T-helper 9 cell (primary cell): Measurements from ENCODE around the gene MFF.
"Not testable (repeated sequence)": the region's sequence is repeated elsewhere in the genome, so short reads cannot be mapped to it uniquely, and the experiment has no call there.

Source experiments
- DNase-seq: peaks from one replicate; pipeline ENCODE4 v3.0.0-alpha.2; 2020

MFF gene

DNA sequence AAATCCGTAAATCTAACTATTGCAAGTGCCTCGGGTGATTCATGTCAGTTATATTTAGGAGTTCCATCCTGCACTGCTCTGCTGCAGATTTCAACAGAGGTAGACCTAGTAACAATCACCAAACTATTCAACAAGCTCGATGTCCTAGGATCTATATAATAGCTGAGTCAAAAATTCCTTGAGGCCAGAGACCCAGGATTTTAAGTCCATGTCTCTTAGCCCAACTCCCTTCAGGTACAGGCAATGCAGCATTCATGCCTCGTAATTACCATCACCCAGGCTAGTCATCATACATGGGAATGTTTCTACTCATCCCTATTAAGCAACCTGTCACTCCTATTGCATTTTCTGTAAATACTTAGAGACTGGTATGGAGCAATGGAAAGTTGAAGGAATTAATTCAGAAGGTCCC is 53.3 kb downstream of the MFF start:
- no peak for DNase-seq

DNA sequence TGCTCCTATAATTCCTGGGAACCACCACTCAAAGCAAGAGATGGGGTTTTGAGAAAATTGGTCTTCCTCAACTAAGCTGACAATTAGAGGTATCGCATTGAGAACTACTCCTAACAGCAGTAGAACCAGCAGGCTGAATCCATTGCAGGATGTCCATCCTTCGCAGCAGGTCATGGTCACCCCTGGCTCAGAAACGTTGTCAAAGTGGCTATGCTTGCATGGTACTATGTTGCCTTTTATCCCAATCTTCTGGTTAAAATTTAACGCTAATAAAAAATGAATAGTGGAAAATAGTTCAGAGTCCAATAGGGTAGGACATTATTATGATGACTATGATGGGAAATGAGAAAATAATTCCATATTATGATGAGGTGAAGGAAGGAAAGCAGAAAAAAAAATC is 54.0 kb downstream of the MFF start, which contains the start of gene TM4SF20:
TSS of gene TM4SF20 (minus strand) at position 212 of the 400 bp plus-strand sequence. CDS start at position 174, 38 bp downstream.
- no peak for DNase-seq

DNA sequence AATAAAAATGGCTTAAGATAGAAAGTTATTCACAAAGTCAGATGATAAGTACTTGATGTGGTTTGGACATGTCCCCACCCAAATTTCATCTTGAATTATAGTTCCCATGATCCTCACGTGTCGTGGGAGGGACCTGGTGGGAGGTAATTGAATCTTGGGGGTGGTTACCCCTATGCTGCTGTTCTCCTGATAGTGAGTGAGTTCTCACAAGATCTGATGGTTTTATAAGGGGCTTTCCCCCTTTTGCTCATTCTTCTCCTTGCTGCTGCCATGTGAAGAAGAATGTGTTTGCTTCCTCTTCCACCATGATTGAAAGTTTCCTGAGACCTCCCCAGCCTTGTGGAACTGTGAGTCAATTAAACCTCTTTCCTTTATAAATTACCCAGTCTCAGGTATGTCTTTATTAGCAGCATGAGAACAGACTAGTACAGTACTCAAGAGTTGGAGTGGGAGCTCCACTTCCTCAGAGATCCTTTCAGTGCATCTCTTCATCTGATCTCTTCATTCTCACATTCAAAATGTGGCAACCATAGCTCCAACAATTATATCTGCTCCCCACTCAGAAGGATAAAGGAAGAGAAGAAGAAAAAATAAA is 57.3 kb downstream of the MFF start:
- DNase-seq: not testable (repeated sequence)

DNA sequence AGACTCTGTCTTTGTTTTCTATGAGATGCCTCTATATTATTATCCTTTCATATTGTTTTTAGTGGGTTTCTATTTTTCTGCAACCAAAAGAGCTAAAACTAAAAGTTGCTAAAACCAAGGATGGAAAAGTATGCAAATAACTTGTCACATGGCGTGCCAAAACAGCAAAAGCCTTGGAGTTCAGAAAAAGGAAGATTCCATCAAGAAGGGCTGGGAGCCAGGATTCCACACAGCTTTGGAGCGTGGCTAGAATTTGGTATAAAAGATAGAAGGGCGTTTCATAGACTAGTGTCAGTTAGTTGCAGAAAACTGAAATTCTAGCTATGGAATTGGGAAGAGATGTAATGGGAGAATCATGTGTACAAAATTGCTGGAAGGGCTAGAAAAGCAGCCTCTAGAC is 58.6 kb downstream of the MFF start:
- DNase-seq: no peak

DNA sequence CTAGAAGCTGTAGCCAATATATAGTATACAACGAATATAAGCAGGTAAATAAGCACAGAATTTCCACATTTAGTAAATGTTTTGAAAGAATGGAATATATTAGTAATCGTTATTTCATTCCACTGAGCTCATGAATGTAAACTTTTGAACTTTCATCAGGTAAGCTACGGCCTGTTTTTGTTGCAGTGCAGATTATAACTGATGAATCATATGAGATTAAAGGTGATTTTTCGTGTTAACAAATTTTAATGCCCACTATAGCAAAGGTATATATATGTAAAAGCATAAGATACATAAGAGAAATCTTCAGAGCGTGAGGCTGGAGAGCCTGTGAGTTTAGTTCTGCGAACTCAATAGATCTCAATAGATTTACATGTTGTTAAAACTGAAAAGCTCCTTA is 61.6 kb downstream of the MFF start:
- no peak for DNase-seq

DNA sequence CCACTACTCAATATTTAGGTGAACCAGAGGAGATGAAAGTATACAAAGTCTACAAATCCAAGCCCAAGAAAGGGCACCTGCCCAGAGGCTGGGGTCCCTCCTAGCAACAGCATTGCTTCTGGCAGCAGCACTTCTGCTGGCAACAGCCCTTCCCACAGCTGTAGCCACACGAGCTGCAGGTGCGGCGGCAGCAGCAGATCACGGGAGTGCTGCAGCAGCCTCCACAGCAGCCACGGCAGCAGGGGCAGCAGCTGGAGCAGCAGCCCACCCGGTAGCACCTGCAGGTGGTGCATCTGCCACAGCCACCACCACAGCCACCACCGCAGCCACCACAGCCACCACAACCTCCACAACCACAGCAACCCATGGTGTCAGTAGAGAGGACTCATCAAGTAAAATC is 62.5 kb downstream of the MFF start, which contains the start of gene SCYGR1:
TSS of gene SCYGR1 (minus strand) at position 367 of the 400 bp plus-strand sequence. CDS start at position 367, 0 bp downstream.
- not testable (repeated sequence) for DNase-seq

DNA sequence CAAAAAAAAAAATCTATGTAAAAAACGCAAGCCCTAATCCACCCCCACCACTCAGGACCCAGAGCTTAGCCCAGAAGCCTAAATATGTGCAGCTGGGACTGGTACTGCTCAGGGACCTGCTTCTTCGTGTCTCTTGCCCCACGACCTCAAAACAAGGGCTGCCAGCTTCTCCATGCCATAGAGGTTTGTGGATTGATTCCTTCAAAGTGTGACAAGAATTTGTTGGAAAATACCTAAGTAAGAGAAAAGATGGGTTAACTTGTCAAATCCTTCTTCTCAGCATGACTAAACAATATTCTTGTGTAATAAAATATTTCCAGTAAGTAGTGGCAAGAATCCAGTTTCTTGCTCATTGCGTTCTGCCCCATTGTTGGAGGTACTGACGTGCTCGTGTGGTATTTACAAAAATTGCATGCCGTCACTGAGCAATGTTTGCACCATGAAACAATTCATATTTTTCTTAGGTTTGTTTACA is 63.5 kb downstream of the MFF start:
- no peak for DNase-seq

DNA sequence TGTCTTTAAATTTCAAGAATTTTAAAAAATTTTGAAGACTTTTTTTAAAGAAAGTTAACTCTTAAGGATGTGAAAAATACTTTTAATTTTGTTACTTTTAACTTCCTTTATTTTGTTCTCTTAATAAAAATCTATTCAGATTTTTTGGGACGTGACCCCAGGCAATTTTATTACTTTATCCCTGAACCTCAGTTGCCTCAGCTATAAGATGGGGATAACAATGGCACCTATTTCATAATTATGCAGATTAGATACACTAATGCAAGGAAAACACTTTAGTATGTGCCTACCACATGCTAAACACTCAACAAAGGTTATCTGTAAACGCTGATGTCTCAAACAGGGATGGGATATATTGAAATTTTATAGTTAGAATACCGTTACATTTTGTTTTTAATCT is 64.2 kb downstream of the MFF start:
- DNase-seq: no peak

DNA sequence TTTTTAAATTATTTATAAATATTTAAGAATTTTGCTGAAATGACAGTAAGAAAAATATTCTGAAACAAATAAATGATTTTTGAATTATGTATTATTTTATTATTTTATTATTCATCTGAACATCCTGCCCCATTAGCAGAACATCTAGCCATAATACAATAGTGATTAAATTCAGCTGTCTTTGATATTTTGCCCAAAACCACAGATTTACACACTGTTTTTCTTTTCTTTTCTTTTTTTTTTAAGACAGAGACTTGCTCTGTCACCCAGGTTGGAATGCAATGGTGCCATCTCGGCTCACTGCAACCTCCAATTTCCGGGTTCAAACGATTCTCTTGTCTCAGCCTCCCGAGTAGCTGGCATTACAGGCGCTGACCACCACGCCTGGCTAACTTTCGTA is 64.6 kb downstream of the MFF start:
- DNase-seq: no peak

DNA sequence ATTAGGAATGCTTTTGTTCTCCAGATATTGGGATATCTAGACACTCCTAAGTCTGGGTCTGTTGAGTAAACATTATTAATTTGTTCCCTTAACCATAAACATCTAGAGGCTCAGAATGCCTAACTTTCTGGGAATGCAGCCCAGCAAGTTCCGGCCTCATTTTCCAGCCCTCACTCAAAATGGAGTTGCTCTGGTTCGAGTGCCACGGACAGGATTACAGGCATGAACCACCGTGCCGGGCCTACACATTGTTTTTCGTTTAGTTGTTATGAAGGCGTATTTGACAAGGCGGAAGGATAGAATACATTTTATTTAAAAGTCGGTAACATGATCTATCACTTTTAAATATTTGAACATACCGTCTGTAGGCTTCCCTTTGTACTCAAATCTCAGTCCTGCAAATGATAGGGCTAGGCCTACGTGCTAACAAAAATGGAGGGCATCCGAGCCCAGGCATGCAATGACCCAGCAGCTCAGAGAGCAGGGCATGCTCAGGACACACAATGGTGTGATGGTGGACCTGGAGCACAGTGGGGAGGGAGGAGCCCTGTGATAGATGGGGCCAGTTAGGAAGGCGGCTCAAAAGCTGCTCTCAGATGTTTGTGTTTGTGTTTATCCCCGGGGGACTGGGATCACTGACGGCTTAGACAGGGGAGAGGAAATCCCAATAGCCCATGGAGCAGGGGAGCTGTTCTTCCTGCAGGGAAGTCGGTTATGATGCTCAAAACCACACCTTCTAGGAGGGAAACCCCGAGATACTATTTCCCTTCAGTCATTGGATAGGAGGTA is 65.6 kb downstream of the MFF start:
- no peak for DNase-seq

DNA sequence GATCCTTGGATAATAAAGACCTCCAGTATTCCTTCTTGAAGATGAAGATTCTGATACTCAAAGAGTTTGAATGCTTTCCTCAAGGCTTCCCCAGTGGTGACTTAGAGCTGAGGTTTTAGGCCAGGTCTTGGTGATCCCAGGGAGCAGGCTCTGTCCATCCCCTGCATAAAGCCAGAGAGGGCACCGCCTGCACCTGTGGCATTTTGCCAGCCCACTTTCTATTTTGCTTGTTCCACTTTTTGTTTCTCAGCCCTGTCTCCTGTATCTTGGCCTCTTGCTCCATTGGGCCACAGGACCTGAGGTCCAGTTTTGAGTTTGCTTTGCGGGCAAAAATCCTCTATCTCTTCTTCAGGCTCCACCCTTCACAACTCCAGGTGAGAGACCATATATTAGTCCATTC is 69.3 kb downstream of the MFF start:
- DNase-seq: no peak

DNA sequence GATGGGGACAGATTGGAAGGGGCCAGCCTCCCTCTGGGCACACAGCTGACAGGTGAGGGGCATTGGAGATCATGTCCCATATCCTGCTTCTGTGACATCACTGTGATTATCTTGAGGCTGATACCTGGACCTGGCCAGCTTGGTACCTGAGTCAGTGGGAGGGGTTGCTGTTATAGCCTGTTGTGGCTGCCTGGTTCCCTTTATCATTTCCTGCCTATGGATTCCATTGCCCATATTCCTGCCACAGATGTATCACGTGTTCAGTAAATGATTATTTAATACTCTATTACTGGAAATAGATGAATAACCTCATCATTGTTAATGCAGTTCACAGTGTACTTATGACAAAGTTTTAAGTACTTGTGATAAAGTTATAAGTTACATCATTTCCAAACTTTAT is 70.5 kb downstream of the MFF start:
- no peak for DNase-seq

DNA sequence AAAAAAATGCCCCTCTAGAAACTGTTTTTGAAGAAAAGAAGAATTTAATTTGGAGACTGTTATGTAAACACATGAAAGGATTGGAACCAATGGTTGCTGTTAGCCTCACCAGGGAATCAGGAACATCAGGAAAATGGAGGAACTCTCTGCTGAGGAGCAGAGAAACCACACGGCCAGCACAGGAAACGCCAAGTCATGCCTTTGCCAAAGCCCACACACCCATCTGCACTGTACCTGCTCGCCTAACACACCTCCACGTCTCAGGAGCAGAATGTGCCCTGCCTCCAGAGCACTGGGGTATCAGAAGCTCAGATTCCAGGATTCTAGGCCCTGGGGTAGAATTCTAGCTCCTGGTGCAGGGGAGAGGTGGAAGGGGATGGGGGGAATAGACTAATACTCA is 72.5 kb downstream of the MFF start:
- DNase-seq: no peak

DNA sequence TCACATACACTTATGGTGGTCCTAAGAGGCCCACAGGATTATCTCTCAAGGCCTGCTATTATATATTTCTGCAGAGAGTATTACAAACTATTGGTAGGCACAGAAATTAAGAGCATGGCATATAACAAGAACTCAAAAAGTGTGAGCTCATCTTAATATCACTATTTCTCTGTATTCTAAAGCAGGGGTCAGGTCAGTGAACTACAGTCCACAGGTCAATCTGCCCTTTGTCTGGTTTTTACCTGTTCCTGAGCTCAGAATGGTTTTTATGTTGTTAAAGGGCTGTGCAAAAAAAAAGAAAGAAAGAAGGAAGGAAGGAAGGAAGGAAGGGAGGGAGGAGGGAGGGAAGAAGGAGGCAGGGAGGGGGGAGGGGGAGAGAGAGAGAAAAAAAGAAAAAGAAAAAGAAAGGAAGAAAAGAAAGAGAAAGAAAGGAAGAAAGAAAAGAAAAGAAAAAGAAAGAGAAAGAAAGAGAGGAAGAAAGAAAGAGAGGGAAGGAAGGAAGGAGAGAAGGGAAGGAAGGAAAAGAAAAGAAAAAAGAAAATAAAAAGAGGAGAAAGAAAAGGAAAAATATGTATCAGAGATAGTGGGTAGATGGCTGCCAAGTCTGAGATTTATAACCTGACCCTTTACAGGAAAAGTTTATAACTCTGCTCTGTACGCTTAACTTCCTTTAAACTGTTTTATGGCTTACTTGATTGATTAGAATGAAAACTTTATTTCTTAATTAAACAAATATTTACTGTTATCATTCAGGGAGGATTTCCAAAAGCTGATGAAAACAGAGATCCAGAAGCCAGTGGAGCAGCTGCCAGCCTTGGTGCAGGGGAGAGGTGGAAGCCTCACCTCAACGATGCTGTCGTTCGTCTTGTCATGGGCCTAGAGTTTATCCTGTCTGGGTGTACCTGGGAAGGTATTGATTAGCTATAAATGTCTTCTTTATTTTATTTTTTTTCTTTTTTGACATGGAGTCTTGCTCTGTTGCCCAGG is 73.9 kb downstream of the MFF start:
- DNase-seq: no peak

DNA sequence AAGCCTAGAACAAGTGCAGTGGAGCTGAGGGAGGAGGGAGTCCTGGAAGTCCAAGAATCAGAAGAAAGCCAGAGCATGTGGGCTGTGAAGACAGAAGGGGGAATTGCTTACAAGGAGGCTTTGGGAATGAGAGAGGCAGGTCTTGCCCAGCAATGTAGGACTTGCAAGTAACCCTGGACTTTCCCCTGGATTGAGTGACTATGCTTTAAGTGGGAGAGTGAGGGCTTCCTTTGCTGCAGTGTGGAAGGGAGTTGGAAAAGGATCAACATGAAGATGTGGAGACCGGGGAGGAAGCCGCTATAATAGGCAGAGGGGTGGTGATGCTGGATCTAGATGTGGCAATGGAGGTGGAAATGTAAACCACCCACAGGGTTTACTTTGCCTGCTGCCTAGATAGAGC is 76.5 kb downstream of the MFF start:
- no peak for DNase-seq

DNA sequence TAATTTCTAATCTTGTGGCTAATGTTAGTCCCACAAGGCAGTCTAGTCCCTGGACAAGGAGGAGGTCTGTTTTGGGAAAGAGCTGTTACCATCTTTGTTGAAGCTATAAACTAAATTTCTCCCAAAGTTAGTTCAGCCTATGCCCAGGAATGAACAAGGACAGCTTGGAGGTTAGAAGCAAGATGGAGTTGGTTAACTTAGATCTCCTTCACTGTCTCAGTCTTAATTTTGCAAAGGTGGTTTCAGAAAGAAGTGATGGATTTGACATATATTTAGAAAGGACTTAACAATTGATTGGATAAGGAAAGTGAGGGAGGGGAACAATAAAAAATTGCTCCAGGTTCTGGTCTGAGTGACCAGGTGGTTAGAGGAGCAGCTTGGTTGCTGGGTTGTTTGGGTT is 77.3 kb downstream of the MFF start:
- no peak for DNase-seq

DNA sequence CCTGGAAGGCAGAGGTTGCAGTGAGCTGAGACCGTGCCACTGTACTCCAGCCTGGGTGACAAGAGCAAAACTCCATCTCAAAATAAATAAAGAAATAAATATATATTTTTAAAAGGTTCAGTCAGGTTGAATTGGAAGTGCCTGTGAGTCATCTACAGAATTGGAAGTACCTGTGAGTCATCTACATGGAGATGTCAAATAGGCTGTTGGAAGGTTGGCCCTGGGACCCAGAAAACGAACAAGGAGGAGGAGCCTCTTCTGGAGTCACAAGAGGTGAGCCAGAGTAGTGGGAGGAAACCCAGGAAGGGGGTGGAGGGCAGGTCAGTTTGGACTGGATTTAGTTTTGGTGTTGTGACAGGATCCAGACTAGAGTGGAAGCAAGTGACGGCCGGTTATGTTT is 77.9 kb downstream of the MFF start:
- DNase-seq: no peak

DNA sequence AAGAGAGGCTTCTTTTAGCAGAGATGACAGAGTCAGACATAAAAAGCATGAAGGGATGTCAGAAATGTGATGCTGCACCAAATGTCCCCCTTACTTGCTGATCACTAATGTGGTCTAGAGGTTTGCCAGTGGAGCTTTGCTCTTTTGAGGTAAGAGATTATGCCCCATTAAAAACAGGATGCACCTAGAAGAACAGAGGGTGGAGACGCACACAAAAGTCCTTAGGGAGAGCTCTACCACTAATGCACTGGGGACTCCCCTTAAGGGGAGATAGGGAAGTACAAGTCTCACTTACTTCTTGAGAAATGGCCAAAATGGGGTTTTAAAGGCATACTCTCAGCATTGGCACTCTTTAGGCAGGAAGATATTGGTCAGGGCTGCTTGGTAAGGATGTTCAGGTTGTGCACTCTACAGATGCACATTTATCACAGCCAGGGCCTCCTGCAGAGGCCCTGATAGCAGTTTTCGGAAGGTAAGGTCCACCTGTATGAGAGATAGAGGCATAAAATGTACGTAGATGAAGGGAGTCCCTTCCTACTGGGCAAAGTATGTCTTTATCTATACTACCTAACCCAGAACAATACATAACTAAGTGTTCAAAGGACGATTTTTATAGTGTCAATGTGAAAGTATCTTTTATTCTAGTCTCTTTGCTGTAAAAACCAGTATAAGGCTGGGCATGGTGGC is 79.7 kb downstream of the MFF start:
- DNase-seq: no peak

DNA sequence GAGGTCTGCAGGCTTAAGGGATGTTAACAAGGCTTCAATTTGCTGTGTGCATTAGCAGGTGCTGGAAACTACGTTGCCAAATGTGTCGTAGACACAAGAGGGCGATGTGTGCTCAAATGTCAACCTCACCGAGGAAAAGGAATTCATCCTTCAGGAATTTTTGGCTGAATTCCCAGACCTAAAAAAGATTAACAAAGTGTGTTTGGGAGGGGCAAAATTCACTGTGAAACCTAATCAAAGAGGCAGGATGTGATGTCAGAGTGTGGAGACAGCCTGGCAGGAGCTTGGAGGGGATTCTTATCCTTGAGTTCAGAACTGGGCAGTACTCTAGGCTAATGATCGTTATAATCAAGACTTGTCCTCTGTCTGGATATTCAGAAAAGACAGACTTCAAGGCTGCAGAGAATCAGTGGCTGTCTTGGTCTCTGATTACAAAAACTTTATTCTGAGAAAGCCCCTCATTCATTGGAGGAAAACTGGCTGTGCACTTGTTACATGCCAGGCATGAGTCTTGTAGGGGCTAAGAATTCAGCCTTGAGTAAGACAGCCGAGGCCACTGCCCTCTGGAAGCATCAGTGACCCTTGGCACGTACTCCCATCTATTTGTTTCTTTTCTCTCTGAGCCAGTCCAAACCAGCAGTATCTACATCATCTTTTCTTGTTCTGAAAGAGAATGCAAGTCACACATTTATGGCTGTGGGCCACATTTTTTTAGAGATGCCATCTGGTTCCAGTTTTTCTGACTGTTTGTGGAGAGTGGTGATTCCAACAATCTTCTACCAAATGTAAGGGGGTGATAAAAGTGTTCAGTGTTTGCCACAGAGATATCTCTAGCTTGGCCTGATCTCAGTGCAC is 81.4 kb downstream of the MFF start:
- no peak for DNase-seq
